Mucosa of gallbladder (tissue), 1 donor: ENCODE results near the gene STIL. TPM values are rescaled to one million over a fixed set of nuclear protein-coding genes. Genes with fewer than 3 reads are reported as not detected.

Experiments
- DNase-seq: peaks from one replicate; pipeline ENCODE4 v3.0.0-alpha.2; 2020; ENCODE audit warnings: low spot score
- total RNA-seq: library from RNA; stranded (reverse); gene quantifications from one replicate; pipeline ENCODE4 v1.2.1, GENCODE V29; 2021
- donor health status: DM: no; HTN: no; CAD: no.

STIL gene
- total RNA-seq, 1 donor from 2014 or later: 2.7 TPM

DNA sequence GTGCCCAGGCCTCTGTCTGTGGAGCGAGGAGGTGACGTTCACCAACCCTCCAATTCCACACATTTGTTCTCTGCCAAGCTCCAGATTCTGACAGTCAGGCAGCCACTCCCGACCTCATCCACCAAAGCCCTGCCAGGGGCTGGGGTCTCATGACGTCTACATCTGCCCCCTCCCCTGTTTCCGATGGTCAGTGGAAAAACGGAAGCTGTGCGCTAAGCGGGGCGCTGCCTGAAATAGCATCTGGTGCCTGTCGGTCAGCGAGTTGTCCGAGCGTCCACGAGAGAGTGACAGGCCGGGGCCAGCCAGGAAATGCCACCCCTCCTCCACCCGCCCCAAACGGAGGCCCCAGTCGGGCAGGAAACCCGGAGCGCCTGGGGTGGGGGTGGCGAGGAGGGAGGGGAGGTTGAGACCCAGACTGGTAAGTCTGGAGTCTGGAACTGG lies 78.7 kb downstream of the STIL start:
- peak; percentile 53 for DNase-seq

DNA sequence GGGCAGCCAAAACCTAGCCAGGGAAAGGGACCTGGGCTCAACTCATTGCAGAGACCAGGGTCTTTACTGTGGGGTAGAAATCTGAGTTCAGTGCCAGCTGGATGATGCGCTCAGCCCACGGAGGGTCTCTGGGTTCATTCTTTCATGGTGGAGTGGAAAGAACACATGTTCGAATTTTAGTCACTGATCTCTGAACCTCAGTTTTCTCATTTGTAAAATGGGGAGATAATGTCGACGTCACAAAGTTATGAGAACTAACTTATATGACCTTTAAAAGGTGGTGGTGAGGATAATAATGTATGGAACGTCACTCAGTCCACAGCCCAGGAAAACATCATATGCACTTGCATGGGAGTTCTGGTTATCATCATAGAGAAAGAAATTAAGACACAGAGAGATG lies 80.8 kb downstream of the STIL start:
- DNase-seq: no peak

DNA sequence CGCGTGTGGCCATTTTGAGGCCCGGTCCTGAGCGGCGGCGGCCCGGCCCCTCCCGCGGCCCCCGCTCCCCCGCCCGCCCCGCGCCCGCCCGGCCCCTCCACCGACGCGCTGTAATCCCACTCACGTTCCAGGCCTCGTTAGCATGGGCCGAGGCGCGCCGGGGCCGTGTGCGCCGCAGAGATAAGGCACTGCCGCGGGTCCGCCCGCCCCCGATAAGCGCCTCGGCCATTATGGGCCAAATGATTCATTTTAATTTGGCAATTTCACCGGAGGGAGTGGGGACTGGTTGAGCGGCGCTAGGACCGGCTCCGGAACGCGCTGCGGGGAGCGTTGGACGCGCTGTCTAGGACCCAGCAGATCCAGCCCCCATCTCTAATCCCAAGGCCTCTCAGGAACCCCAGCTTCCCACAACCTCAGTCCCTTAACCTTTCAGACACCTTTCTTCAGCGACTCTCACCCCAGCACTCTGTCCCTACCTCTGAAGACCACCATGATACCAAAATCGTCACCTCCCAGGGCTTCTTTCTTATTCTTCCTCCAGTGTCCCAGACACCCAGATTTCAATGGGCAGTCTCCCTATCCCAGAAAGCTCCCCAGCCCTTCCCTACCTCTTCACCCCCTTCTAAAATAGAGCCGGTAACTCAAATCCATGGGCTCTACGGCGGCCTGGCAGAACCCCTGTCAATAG lies 81.6 kb downstream of the STIL start, which contains the start of gene TAL1:
Gene TAL1 (minus strand): TSS at position 39 of the 688 bp plus-strand sequence. CDS start 6,337 bp downstream, outside the sequence.
- DNase-seq: no peak

DNA sequence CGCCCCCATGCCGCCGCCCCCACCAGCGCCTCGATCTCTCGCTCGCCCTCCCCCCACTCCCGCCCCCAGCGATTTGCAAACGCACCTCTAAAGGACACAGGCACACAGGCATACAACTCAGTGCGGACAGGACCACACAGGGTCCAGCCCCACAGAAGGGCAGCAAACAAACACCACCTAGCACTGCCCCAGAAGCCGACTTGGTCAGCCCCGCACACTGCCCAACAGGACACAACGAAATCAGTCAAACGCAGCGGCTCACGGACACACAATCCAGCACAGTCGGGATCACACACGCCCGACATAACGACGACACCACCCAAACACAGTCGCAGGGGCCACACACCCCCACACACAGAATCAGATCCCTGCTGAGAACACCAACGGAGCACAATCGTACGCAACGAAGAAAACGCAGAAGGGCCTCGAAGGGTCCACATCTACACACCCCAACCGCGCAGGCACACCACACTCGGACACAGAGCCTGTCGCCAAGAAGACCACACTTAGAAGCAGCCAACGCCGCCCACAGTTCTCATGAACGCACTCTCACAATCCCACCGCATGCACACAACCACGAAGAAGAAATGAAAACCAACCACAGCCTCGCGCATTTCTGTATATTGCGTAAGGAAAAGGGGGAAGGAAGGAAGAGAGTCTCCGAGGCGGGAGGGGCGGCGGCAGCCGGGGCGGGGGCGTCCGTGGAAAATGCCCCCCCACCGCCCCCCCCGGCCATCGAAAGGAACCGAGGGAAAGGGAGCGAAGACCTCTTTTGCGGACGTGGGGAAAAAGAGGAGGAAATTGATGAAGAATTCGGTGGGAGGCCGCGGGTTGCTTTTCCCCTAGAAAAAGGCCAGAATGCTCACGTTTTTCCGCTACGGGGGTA lies 82.4 kb downstream of the STIL start:
- DNase-seq: peak; percentile 27

DNA sequence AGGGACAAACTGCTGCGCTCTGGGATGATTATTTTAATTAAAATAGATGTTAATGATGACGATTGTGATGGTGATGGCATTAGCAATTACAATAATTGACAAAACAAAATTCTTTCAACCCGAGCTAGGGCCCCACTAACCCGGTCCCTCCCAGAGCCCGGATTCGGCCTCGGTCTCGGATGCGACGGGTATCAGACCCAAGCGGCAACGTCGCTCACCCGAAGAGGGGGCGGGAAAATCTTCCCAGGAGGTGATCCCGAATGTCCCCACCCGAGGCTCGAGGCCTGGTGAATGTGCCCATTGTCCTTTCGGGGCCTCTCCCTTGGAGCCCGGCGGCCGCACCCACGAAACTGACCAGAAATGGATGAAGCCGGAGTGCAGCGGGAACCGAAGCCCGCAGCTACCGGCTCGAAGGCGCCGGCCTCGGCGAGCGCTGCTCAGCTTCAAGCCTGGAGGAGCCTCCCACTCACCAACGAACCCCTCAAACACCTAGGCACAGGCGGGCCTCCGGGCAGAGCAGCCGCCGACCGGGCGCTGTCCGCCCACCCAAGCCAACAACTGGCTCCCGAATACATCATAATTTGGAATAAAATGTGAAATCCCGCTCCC lies 83.2 kb downstream of the STIL start:
- no peak for DNase-seq

DNA sequence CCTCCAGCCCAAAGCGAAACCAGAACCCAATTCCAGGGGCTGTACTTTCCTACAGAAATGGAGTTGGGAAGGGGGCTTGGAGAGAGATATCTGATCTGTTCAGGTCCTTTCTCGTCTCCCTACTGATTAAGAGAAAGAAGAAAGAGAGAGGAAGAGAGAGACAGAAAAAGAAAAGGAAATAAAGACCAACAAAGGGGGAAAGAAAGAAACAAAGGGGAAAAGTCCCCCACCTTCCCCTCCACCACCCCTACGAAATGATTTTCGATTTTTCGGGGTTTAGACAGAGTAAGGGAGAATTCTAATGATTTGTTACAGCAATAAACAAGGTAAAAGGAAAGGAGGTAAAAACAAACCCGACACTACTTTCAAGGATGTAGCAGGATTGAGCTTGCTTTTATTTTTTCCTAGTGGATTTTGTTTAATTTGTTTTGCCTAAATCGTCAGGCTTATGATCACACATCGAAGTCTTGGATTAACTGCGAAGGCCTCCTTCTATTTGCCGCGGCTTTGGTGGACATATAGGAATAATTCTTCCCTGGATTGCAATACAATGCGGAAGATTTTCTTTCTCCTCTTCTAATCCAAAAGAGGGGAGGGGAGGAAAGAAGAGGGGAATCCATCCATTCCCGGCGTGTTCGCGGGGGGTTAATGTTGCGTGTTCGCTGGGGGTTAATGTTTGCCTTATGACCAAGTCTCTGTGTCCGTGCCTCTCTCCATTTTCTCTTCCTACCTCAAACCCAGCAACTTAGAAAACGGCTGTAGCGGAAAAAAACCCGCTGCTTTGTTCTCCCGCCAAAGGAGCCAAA lies 83.9 kb downstream of the STIL start:
- no peak for DNase-seq

DNA sequence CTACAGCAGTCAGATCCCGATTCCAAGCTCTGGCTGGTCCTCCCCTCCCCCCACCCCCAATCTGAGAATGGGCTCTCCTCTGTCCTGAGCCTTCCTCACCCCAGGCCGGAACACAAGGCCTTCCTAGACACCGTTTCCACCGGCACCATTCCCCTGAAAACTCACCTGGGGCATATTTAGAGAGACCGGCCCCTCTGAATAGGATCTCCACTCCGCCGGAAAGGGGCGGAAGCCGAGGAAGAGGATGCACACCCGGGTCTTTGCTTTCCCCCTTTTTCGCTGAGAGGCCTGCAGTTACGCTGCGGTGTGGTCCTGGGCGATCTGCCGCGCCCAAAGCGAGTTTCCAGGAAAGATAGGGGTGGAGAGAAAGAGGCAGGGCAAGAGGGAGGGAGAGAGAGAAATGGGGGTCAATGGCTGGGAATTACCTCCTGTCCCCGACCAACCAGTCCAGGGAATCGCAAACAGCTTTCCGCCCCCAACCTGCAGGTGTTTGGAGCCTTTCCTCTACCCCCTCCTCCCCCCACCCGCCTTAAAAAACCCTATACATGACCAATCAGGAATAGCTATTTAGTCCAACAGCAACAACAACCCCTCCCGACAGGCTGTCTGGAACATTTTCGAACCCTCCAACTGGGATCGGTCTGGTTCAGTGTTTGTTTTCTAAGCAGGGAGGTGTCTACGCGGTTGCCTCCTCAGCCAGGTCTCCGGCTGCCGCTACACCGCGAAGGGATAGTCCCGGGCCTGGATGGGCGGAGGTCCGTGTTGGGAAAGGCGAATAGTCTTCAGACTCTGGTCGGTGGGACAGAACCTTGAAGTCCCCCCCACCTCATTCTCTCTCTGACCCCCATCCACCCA lies 84.7 kb downstream of the STIL start:
- DNase-seq: no peak

DNA sequence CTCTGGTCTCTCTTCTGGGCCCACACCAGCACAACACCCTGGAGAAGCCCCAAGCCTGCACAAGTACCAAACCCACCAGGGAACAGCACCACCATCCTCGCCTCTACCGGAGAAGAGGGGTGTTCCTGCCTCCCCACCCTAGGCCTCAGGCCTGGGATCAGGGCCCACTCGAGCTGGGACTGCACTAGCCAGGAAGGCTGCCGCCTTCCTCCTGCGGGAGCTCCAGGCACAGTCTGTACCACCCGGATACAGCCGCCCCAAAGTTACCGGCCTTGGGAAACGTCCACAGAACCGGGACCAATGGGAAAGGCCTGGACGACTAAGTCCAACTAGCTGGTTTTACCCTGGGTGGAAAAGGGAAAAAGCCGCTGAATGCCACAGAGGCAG lies 85.3 kb downstream of the STIL start:
- DNase-seq: no peak

DNA sequence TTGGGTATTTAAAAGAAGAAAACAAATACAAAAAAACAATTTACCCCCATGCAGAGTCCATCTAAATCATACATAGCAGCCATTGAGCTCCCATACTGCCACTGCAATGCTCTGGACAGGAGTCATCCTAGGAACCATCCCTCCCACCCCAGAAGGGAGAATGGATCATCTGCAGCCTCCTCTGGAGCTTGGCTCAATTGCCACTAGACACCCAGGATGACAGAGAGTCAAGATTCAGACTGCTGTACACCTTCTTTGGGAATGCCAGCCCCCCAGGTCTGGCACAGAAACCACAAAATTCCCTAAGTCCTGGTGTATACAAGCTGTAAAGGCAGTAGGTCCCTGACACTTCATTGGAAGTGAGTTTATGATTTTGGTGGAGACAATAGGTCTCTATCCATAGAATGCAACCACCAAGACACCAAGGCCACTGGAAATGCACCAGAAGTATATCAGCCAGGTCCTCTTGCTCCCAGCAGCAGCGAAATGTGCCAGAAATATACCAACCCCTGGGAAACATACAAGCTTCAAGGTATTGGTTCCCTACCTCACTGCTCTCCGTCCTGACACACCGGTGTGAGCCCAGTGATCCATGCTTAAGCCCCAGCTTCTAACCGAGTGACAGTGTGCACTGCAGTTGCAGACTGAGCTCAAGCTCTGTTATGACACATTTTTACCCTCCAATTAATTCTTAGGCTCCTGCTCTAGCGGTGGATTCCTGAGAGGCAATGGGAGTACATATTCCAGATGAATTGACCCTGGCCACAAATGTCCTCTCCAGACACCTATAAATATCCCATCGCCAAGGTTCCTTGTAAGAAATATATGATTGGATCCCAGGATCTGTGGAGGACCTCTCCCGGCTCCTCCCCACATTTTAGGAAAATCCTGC lies 86.4 kb downstream of the STIL start:
- DNase-seq: no peak

DNA sequence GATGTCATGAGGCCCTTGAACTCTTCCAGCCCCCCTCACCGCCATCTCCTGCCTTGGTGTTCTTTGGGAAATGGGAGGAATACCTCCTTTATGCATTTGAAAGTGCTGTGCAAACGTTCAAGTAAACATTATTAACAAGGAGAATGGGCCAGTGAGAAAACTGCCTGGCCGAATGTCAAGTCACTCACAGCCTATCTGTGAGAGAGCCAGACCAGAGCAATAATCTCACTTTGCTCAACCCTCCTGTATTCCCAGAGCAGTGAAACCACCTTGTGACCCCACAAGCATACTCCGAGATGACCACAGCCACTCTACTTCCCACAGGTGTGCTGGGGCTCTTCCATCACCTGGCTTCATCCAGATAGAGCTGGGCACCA lies 87.1 kb downstream of the STIL start:
- DNase-seq: no peak

DNA sequence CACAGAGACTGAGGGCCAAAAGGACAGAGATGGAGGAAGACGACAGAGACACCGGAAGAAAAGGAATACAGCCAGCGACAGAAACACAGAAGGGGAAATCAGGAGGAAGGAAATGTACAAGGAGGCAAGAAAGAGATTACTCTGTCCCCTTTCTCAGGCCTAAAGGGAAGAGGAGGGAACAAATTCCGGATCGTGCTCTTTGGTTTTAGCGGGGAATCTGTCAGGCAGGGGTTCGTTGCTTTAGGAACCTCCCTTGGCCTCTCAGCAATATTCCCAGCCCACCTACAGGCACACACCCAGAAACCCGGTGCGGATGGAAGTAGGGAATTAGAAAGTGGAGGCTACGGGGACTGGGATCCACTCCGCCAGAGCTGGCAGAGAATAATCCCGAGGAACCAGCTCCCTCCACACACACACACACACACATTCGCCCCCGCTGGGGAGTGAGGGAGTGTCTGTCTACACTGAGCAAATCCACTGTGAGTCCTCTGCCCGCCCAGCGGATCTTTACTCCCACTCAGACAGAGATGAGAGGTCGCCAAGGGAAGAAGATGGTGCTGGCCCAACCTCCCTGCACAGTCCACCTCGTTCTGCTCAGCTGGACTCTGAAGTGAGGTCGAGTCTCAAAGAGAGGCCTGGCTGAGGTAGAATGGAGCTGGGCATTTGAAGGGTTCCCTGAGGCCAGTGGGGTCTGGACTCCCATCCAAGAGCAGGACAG lies 87.7 kb downstream of the STIL start:
- DNase-seq: no peak

DNA sequence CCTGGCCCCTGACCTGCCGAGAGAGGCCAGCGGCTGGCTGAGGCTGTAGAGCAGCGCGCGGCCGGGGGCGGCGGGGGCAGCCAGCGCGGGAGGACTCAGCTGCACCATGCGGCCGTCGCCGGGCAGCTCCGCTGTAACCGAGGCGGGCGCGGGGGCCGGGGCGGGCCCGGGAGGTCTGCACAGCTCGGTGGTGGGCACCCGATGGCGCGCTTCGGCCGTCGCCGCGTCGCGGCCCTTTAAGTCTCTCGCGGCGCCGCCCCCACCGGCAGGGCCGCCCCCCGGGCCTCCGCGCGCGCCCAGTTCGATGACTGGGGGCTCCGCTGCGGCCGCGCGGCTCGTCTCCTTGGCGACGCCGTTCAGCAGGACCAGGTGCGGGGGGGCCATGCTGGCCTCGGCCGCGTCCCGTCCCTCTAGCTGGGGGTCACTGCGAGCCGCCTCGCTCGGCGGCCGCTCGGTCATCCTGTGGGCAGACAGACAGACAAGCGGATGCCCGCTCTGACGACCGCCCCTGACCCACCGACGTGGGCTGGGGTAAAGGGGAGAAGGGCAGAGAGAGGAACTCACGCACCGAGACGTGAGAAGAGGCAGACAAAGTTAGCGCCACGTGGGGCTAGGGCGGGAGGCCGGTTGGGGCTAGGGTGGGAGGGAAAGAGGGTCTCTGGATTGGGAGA lies 88.4 kb downstream of the STIL start:
- DNase-seq: no peak

DNA sequence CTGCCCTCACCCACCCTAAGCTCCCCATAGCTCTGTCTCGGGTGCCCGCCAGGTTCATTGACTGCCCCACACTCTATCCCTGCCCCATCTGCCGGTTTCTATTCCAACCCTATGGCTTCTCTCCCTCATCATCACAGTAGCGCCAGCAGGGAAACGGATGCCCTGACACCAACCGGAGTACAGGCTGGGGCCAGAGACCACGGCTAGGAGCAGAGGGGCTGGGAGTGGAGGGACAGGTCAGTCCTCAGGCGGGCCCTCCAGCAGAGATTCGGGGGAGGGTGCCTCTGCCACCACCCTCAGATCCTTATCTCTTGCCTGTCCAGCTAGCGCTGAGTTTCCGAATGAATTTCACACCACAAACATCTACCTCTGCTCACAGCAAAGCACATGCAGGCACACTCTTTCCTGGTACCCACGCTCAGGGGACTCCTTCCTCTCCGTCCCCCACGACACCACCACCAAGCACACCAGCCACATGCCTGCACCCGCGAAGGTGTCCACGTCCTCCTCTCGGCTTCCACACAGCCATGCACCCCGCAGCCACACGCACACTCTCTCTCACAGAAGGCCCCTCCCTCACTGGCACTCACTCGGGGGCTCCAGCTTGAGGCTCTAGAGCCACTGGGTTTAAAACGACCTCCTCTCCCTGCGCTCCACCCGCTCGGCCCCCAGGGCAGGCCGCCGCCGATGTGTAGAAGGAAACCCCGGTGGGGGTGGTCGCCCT lies 89.1 kb downstream of the STIL start:
- DNase-seq: no peak

DNA sequence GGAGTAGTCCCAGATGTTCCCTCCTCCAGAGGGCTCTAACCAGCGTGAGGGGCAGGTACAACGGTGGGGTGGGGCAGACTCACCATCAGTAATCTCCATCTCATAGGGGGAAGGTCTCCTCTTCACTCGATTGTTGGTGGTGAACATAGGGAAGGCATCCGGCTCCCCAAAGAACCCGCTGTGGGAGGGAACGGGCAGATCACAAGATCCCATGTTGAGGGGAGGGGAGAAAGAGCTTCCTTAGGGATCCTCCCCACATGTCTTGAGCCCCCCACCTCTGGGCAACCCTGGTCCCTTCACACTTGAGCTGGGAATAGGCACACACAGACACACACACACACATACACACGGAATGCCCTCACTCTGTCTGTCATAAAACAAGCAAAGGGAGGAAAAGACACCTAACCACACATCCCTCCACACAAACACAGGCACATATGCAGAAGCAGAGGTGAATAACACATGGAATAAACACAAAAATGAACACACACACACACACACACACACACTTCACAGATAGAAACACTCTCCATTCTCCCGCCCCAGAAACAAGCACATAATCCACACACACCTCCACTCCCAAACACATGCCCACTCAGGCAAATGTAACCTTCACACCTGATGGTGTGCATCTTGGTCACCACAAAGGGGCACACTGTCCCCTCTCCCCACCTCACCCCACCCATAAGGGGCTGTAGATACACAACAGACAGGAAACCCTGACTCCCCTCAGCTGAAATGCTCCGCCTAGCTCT lies 89.8 kb downstream of the STIL start:
- DNase-seq: no peak

DNA sequence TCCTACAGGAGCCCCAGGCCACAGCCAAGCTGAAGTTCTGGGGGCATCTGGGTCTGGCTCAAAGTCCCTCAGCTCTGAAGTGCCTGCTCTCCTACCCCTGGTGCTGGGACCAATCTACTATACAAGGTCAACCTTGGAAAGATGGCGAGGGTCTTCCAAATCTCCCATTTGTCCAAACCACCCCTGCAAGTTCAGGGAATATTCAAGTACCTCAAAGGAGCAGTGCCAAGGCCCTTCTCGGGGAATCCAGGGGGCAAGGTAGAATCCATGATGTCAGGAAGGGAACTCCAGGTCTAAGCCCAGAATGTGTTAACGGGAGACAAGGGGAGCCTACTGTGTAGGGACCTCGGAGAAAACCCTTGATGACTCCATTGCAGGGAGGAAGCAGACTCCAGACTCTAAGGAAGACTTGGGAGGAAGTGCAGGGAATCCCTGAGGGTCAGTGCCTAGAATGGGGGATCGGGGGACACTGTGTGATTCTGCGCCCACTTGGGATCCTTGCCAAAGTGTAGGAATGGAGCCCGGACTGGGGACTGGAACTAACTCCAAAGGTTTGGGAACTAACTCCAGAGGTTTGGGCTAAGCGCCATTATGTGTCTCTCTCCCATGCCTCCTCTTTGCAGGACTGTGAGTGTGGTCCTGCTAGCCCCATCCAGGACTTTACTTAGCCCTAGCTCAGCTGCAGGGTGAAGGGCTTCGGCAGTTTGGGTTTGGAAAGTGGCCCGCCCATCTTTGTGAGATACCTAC lies 90.6 kb downstream of the STIL start:
- DNase-seq: no peak

DNA sequence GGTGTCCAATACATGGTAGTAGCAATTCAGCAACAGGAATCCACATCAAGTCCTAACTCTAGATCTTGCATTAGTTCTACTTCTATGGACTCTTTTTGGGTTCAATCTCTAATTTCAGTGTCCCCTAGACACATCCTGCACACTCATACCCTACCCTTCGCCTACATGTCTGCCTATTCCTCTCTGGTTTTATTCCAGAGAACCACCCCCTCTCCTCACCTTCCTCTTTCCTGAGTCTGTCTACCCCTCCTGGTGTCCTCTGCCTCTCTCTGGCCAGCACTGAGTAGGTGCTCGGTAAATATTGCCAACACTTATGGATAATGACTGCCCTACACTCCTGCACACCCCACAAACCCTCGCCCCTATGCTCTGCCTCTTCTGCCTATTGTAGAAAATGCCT lies 91.5 kb downstream of the STIL start:
- DNase-seq: no peak
